B cell (primary cell): Measurements from ENCODE around the gene NFYC.

Experiments used
- EZH2 ChIP-seq: IDR thresholded peaks from 2 replicates; pipeline ENCODE4 v1.6.1; 2012; ENCODE audit warnings: borderline replicate concordance, low read depth, mild to moderate bottlenecking, moderate library complexity, low read length; ENCODE audit not compliant: insufficient read depth, poor library complexity, severe bottlenecking
- TF ChIP-seq, protein P1 (sequence below): fragments of 200-600 bp; IDR thresholded peaks from one replicate; pipeline ENCODE4 v1.8.0; 2022; ENCODE audit warnings: antibody characterized with exemption, mild to moderate bottlenecking

DNA sequence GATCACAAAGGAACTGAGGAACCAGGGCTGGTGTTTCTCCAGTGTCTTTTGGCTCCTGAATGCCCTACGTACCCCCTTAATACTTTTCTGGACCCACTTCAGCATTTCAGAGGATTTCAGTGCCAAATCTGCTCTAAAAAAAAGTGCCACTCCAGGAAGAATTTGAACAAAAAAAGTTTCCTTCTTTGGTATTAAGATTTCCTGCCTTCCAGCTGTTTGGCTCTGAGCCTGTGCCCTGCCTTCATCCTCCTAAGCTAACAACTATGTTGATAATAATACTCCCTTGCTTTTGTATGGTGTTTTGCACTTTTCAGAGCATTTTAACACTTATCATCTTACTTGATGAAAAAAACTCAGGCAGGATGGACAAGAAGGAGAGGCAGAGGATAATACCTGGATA, 15.0 kb upstream of the NFYC start:
- TF ChIP-seq, protein P1, sequence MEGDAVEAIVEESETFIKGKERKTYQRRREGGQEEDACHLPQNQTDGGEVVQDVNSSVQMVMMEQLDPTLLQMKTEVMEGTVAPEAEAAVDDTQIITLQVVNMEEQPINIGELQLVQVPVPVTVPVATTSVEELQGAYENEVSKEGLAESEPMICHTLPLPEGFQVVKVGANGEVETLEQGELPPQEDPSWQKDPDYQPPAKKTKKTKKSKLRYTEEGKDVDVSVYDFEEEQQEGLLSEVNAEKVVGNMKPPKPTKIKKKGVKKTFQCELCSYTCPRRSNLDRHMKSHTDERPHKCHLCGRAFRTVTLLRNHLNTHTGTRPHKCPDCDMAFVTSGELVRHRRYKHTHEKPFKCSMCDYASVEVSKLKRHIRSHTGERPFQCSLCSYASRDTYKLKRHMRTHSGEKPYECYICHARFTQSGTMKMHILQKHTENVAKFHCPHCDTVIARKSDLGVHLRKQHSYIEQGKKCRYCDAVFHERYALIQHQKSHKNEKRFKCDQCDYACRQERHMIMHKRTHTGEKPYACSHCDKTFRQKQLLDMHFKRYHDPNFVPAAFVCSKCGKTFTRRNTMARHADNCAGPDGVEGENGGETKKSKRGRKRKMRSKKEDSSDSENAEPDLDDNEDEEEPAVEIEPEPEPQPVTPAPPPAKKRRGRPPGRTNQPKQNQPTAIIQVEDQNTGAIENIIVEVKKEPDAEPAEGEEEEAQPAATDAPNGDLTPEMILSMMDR, result no peak
- TF ChIP-seq EZH2, result no peak
